K562 (cell line): ENCODE results near the gene RBMS3. TPM values are rescaled to one million over a fixed set of nuclear protein-coding genes. Genes with fewer than 3 reads are reported as not detected.

Experiments
- ATAC-seq: fragments of 200-7000 bp; cut with Tn5 transposase; 3 replicates; pipeline ENCODE4 v1.9.1; 2020; ENCODE audit warnings: moderate library complexity
- BruUV-seq: library from RNA; stranded (reverse); fragments of 400-500 nt; replicated peaks from 2 replicates; lab custom pipeline; 2021; lab: Mats Ljungman, UMichigan
- CTCF ChIA-PET: fragments of 300-600 bp; formaldehyde crosslinking; extraction: SDS; loops from one replicate; lab custom pipeline; 2021; ENCODE audit warnings: low intra/inter-chr PET ratio; lab: Yijun Ruan, JAX
- POLR2A ChIA-PET: fragments of 300-600, 350-650 bp; sonication (Branson Sonifier 250); formaldehyde crosslinking; extraction: SDS; loops from one replicate; lab custom pipeline; 2021; ENCODE audit warnings: antibody characterized with exemption, inconsistent platforms; lab: Yijun Ruan, JAX
- DNase-seq, 4 experiments: peaks; one replicate each; pipeline versions ENCODE4 v3.0.0 to v3.0.0-alpha.2; 2011 to 2018; ENCODE audit warnings: low spot score in 3 of 4, mixed read lengths in 3 of 4; ENCODE audit errors: extremely low read depth in 1 of 4
- FAIRE-seq: peaks from 2 replicates; lab custom pipeline; 2011; peaks lifted over from hg19 to GRCh38; lab: Jason Lieb, UNC
- H2AFZ ChIP-seq: 2 replicates; pipeline ENCODE4 v1.6.0; 2011; ENCODE audit warnings: low read depth, low read length, control low read depth, inconsistent platforms
- H3K27ac ChIP-seq: fragments of 200-600 bp; 3 replicates; pipeline ENCODE4 v1.8.0; 2011; ENCODE audit warnings: low read depth, mild to moderate bottlenecking, control low read depth, inconsistent platforms, low read length, moderate library complexity, mixed read lengths; ENCODE audit errors: extremely low read depth
- H3K27me3 ChIP-seq, 2 experiments: fragments of 300-600 bp in 1 of 2; 2 replicates in 1 of 2; 3 replicates in 1 of 2; pipeline versions ENCODE4 v1.6.0 to v1.8.0; 2011; ENCODE audit warnings: inconsistent platforms in 2 of 2, low read length in 2 of 2, mild to moderate bottlenecking in 1 of 2, mixed read lengths in 1 of 2, moderate library complexity in 1 of 2; ENCODE audit not compliant: control insufficient read depth in 2 of 2, insufficient read depth in 2 of 2
- H3K36me3 ChIP-seq: fragments of 300-600 bp; 3 replicates; pipeline ENCODE4 v1.8.0; 2011; ENCODE audit warnings: mild to moderate bottlenecking, low read length, inconsistent platforms; ENCODE audit not compliant: control insufficient read depth, insufficient read depth
- H3K4me1 ChIP-seq, 2 experiments: fragments of 200-600 bp in 1 of 2; replicated peaks in 1 of 2; 2 replicates in 1 of 2; 3 replicates in 1 of 2; pipeline versions ENCODE4 v1.5.1 to v1.8.0; 2011; ENCODE audit warnings: inconsistent platforms in 2 of 2, low read length in 2 of 2, mild to moderate bottlenecking in 1 of 2, mixed read lengths in 1 of 2, moderate library complexity in 1 of 2; ENCODE audit not compliant: control insufficient read depth in 2 of 2, insufficient read depth in 2 of 2
- H3K4me2 ChIP-seq: 2 replicates; pipeline ENCODE4 v1.6.1; 2011; ENCODE audit warnings: low read length, control low read depth, inconsistent platforms, mixed read lengths; ENCODE audit not compliant: insufficient read depth
- H3K4me3 ChIP-seq: fragments of 200-600 bp; sonication (generic), shearing (Covaris generic); 2 replicates; pipeline ENCODE4 v1.5.1; 2016; ENCODE audit warnings: control low read depth, inconsistent platforms
- H3K79me2 ChIP-seq: fragments of 200-600 bp; 3 replicates; pipeline ENCODE4 v1.8.0; 2011; ENCODE audit warnings: low read length, inconsistent platforms; ENCODE audit not compliant: control insufficient read depth, insufficient read depth
- H3K9ac ChIP-seq, 2 experiments: 2 replicates each; pipeline versions ENCODE4 v1.6.0 to v1.6.1; 2011; ENCODE audit warnings: low read depth in 2 of 2, low read length in 2 of 2, control low read depth in 1 of 2, inconsistent platforms in 1 of 2, mild to moderate bottlenecking in 1 of 2, mixed read lengths in 1 of 2; ENCODE audit not compliant: insufficient read depth in 1 of 2
- H3K9me1 ChIP-seq: one replicate; pipeline ENCODE4 v1.6.0; 2011; ENCODE audit warnings: inconsistent platforms, mild to moderate bottlenecking, low read length, moderate library complexity; ENCODE audit not compliant: control insufficient read depth, insufficient read depth
- H3K9me3 ChIP-seq: replicated peaks from 2 replicates; pipeline ENCODE4 v1.5.1; 2011; ENCODE audit warnings: low read depth, low read length, inconsistent platforms; ENCODE audit not compliant: control insufficient read depth, insufficient read depth
- H4K20me1 ChIP-seq: replicated peaks from 2 replicates; pipeline ENCODE4 v1.6.1; 2011; ENCODE audit warnings: low read length, inconsistent platforms, mixed read lengths; ENCODE audit not compliant: control insufficient read depth, insufficient read depth
- KLF13 ChIP-seq: fragments of 450-650 bp; IDR thresholded peaks from 2 replicates; pipeline ENCODE4 v1.6.1; 2016; ENCODE audit warnings: missing genetic modification characterization, low read depth, mild to moderate bottlenecking, missing compliant biosample characterization, moderate library complexity, borderline replicate concordance
- WGBS: fragments of 100-300 bp; shearing (Covaris generic); methylation state at CpG from one replicate; pipeline ENCODE4 v1.1.6; 2016; ENCODE audit warnings: low coverage, mixed read lengths; ENCODE audit not compliant: insufficient coverage; ENCODE audit errors: missing lambda C conversion rate; 5-methylcytosine and 5-hydroxymethylcytosine counted together
- in situ Hi-C: fragments of 300-500 bp; cut with MboI; formaldehyde crosslinking; loops from 4 replicates; pipeline ENCODE4 v1.15.0; 2018; ENCODE audit warnings: inconsistent platforms, mixed read lengths
- intact Hi-C: fragments of 100-400 bp; cut with micrococcal nuclease; formaldehyde crosslinking; loops from 2 replicates; pipeline ENCODE4 v1.14.2; 2022
- polyA plus RNA-seq, 8 experiments: library from polyadenylated mRNA; depleted of rRNA in 4 of 8; stranded (reverse) in 5 of 8; unstranded in 3 of 8; fragments of >200 nt; fragmentation: Nextera tagmentation in 2 of 8; fragmentation: Illumina TruSeq in 1 of 8; extraction: Ambion mirVana in 2 of 8; extraction: Trizol in 1 of 8; gene quantifications; 2 replicates each; pipeline versions ENCODE4 v1.2.1 to v1.2.3, GENCODE V29; 2011 to 2014; ENCODE audit warnings: inconsistent platforms in 1 of 8, missing spikeins in 1 of 8
- total RNA-seq, 7 experiments: library from RNA; depleted of rRNA in 6 of 7; stranded (reverse); fragments of >200 nt in 6 of 7; fragmentation: Illumina TruSeq in 2 of 7; extraction: Trizol in 2 of 7; gene quantifications; 2 replicates each; pipeline versions ENCODE4 v1.2.1 to v1.2.3, GENCODE V29; 2011 to 2021; ENCODE audit warnings: low replicate concordance in 1 of 7
- TF ChIP-seq, protein P1 (sequence below): fragments of 450-650 bp; IDR thresholded peaks from 2 replicates; pipeline ENCODE4 v1.7.0; 2016; ENCODE audit warnings: borderline replicate concordance

Gene RBMS3
- total and polyA plus RNA-seq, 9 of the 15 experiments (the other 6 are each of a cell fraction or from before 2014, with no cell fraction given), result 0.20 TPM; not detected in 8

DNA sequence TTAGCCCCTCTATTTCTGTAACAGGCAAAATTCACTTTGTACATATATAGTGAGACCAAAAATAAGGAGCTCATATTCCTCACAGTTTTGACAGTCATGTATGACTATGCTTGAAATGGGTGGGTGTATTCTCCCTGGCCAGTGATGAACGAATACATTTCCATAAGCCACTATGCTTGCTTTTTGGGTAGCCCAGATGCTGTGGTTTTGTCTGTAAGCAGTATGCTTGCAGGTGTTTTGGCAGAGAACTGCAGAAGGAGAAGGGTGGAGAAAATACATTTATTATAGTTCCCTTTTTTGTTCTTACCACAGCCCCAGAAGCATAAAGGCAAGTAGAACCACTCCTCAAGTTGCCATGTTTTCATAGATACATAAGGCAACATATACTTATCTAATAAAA lies 131.2 kb downstream of the RBMS3 start:
- H3K79me2 ChIP-seq, result no peaks in the 10 kb centered on the region
- no peaks in the 10 kb centered on the region for H3K27me3 ChIP-seq
- TF ChIP-seq, protein P1, sequence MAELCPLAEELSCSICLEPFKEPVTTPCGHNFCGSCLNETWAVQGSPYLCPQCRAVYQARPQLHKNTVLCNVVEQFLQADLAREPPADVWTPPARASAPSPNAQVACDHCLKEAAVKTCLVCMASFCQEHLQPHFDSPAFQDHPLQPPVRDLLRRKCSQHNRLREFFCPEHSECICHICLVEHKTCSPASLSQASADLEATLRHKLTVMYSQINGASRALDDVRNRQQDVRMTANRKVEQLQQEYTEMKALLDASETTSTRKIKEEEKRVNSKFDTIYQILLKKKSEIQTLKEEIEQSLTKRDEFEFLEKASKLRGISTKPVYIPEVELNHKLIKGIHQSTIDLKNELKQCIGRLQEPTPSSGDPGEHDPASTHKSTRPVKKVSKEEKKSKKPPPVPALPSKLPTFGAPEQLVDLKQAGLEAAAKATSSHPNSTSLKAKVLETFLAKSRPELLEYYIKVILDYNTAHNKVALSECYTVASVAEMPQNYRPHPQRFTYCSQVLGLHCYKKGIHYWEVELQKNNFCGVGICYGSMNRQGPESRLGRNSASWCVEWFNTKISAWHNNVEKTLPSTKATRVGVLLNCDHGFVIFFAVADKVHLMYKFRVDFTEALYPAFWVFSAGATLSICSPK, result no peak
- TF ChIP-seq, all 486 proteins: peak for 0
- WGBS, result 0% methylated on average over 1 of the region's 1 CpG
- no peak for DNase-seq
- no peaks in the 10 kb centered on the region for H3K36me3 ChIP-seq
- no peak overlapping the region for H3K4me3 ChIP-seq
- no peak for ATAC-seq
- intact Hi-C loops, result no loop called here
- no peak overlapping the region for H2AFZ ChIP-seq
- no peaks in the 10 kb centered on the region for H3K9me1 ChIP-seq
- H3K9me3 ChIP-seq, result no peaks in the 10 kb centered on the region; the same call in 1 of the 2 replicates
- H4K20me1 ChIP-seq, result no peaks in the 10 kb centered on the region
- in situ Hi-C loops, result no loop called here
- H3K4me2 ChIP-seq, result no peak overlapping the region
- H3K27ac ChIP-seq, result no peak overlapping the region
- ChIA-PET POLR2A (no interaction called here), CTCF (no interaction called here)
- H3K9ac ChIP-seq, result no peak overlapping the region
- no peak for FAIRE-seq
- BruUV-seq, result no TSS peak
- H3K4me1 ChIP-seq, result no peaks in the 10 kb centered on the region

DNA sequence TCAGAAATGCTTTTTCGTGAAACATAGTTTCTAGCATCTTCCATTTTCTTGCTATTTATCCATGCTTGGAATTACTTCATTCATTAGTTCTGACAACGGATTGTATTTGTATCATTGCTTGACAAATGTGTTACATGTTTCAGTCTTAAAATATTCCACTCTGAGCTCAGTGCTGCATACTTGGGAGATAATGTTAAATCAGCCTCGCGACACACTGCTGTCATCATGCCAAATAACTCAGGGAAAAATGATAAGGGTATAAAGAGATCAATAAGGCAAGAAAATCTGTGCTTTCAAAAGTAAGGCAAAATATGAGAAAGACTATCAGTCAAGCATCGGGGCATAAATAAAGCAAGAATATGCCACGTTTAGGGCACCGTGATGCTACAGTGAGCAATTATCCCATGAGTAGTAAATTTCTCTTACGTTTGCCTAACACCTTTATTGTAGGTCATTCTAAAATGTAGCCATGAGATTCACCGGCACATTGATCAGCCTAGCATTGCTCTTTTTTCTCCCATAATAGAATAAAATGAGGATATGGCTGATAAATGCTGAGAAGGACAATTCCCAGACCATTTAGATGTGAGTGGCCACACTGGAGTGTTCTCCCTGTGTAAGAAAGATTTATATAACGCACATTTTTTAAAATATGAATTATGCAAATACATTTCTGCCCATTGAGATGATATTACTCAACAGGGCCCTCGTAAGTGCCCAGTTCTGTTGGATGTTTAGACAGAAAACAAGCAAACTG lies 133.8 kb downstream of the RBMS3 start:
- in situ Hi-C loops, result no loop called here
- FAIRE-seq, result no peak
- intact Hi-C loops, result no loop called here
- no peaks in the 10 kb centered on the region; the same call in 1 of the 2 replicates for H3K9me3 ChIP-seq
- no peaks in the 10 kb centered on the region for H3K27me3 ChIP-seq
- H3K9ac ChIP-seq, result no peak overlapping the region
- no TSS peak for BruUV-seq
- no peak for DNase-seq
- no peak overlapping the region for H3K4me2 ChIP-seq
- no peaks in the 10 kb centered on the region for H4K20me1 ChIP-seq
- WGBS, result 2% methylated on average over 11 of the region's 11 CpGs
- no peak for ATAC-seq
- no peak overlapping the region for H3K27ac ChIP-seq
- ChIA-PET POLR2A (no interaction called here), CTCF (no interaction called here)
- H3K4me1 ChIP-seq, result no peaks in the 10 kb centered on the region
- H3K9me1 ChIP-seq, result no peaks in the 10 kb centered on the region
- no peak overlapping the region for H3K4me3 ChIP-seq
- no peak for TF ChIP-seq KLF13 (tag)
- no peak overlapping the region for H2AFZ ChIP-seq
- H3K36me3 ChIP-seq, result no peaks in the 10 kb centered on the region
- no peaks in the 10 kb centered on the region for H3K79me2 ChIP-seq
